NCI-H2107 treated with DMSO at 0.1 percent for 48 hours (cell line): Measurements from ENCODE around the gene CEACAM16.
"Not testable (repeated sequence)": the region's sequence is repeated elsewhere in the genome, so short reads cannot be mapped to it uniquely, and the experiment has no call there.

Experiments used
- DNase-seq: peaks from one replicate; lab custom pipeline; 2025; ENCODE audit not compliant: unreplicated experiment; lab: John Stamatoyannopoulos, UW

The CEACAM16 gene

GRCh38 chr19:44677019-44677811 lies 21.7 kb upstream of the CEACAM16 start:
- no peak for DNase-seq

DNA sequence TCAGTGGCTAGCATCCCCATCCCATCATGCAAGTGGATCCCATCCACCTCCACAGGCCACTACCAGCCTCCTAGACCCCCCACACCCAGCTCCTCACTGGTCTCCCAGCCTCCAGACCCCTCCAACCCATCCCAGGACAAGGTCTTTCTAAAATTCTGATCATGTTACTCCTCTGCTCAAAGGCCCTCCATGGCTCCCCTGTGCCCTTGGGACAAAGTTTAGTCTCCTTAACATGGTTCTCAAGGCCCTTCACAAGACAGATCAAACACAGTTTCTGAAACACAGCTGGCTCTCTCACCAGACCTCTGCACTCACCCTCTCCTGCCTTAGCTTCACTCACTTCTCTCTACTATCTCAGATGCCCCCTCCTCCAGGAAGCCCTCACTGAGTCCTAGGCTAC lies 18.4 kb upstream of the CEACAM16 start:
- no peak for DNase-seq

GRCh38 chr19:44681992-44682790 lies 16.8 kb upstream of the CEACAM16 start:
- no peak for DNase-seq

- no peak for DNase-seq
These were observed 16.1 kb upstream of the CEACAM16 start for GRCh38 chr19:44682807-44683206.

GRCh38 chr19:44683434-44684210 lies 15.3 kb upstream of the CEACAM16 start:
- DNase-seq: no peak

- not testable (repeated sequence) for DNase-seq
These were observed 14.6 kb upstream of the CEACAM16 start for GRCh38 chr19:44684396-44684795.

DNA sequence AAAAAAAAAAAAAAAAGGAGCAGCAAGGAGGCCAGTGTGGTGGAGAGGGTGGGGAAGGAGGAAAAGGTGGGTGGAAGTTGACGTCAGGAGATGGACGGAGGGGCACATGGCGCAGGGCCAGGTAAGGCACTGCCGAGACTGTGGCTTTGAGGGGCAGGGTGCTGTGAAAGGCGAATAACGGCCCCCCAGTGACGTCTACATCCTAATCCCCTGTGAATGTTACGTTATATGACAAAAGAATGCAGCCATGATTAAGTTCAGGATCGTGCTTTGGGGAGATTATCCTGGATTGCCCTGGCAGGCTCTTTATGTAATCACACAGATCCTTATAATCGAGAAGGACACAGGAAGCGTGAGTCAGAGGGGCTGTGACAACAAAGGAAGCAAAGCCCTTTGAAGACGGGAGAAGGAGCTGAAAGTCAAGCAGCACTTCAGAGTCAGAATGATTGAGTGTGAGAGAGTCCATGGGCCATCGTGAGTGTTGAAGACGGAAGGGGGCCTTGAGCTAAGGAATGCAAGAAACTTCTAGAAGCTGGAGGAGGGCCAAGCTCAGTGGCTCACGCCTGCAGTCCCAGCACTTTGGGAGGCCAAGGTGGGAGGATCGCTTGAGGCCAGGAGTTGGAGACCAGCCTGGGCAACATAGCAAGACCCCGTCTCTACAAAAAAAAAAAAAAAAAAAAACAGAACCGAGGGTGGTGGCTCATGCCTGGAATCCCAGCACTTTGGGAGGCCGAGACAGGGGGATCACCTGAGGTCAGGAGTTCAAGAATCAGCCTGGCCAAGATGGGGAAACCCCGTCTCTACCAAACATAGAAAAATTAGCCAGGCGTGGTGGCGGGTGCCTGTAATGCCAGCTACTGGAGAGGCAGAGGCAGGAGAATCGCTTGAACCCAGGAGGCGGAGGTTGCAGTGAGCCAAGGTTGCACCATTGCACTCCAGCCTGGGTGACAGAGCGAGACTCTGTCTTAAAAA lies 13.8 kb upstream of the CEACAM16 start:
- no peak for DNase-seq

DNA sequence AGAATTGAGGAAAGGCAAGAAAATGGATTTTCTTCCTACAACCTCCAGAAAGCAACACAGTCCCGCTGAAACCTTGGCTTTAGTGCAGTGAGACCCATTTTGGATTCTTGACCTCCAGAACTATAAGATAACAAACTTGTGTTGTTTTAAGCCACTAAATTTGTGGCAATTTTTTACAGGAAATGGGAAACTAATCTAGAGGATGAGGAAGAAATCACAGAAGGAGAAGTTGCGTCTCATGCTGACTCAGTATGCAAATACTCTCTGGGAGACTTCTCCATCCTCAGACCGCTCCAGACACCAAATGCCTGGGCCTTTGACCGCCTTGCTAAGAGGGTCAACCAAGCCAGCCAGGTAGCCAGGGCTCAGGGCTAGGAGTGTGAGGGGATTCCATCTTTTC lies 13.1 kb upstream of the CEACAM16 start:
- DNase-seq: no peak

DNA sequence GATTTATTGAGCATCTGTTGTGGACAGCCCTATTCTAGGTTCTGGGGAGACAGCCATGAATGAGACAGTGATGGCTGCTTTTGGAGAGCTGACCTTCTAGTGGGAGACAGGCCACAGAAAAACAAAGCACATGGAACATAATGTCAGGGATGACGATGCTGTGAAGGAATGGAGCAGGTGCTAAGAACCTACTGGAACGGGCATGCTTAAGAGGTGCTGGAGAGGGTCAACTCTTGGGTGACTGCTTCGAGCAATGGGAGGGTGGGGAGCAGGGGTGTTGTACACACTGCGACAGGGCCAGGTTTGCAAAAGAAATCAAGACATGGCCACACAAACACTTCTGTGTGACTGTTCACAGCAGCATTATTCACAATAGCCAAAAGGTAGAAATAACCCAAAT lies 12.1 kb upstream of the CEACAM16 start:
- no peak for DNase-seq

GRCh38 chr19:44687888-44688287 lies 11.1 kb upstream of the CEACAM16 start:
- no peak for DNase-seq

- no peak for DNase-seq
These were observed 9.4 kb upstream of the CEACAM16 start for GRCh38 chr19:44689290-44690130.

DNA sequence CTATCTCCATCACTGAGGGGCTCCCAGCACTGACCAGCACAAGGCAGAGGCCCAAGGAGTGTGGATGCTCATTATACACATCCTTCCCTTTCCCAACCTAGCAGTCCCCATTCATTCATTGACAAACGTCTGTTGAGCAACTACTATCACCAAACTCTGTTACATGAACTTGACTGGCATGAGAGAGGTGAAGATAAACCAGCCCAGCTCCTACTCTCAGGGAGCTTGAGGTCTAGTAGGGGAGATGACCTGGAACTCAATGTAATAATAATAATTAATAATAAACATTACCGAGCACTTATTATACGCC lies 8.9 kb upstream of the CEACAM16 start:
- no peak for DNase-seq

DNA sequence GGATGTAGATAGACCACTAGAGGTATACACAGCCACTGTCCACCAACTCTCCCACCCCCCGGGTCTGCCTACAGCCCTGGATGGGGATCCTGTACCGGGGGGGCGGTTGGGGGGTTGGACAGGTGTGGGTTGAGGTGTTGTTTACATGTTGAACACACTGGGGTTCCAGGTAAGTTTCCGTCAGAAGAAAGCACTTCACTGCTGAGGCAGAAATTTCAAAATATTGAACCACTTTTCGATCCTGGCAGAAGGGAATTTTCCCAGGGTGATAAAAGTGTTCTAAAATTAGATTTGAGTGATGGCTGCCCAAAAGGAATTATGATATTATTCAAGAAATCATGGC lies 6.6 kb upstream of the CEACAM16 start:
- DNase-seq: no peak

DNA sequence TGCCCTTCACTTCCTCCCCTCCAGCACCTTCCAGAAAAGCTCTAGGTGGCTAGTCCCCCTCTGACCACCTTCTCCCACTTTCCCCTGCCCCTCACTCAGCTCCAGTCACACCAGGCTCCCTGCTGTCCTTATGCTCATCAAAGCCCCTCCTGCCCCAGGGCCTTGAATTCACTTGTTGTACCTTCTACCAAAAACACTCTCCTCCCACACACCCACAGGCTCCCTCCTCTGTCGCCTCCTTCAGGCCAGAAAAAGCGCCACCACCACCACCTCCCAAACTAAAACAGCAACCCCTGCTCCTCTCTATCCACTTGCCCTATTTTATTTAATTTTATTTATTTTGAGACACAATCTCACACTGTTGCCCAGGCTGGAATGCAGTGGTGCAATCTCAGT lies 4.8 kb upstream of the CEACAM16 start:
- DNase-seq: no peak

GRCh38 chr19:44696939-44697669 lies 1.8 kb upstream of the CEACAM16 start:
- DNase-seq: peak; percentile 68

DNA sequence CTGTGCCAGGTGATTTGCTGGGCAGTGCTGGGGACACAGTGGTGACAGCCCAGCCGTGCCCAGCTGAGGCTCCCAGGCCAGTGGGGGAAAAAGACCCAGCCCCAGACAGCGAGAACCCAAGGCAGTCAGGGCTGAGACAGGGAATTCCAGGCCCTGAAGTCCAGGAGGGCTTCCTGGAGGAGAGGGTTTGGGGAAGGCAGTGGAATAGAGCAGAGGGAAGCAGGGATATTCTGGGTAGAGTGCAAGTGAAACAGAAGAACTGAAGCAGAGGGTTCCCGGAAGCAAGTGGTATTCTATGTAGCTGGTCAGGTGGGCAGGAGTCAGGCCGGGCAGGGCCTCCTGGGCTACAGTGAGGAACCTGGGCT lies 1.3 kb upstream of the CEACAM16 start:
- no peak for DNase-seq

DNA sequence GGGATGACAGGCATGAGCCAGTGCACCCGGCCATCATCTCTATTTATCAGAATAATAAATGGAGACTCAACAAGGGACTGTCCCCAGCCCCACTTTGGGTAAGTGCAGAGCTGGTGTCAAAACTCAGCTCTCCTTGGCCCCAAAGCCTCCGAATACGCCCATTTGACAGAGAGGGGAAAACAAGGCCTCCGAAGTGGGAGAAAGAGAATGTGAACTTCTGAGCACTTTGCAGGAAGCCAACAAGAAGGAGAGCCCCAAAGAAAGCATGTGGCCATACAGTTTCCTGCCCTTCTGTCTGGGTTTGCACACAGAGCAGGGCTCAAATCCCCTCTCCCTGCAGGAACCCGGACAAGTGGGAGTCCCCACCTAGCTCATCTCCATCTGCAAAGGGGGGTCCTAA lies 1.6 kb downstream of the CEACAM16 start:
- no peak for DNase-seq

GRCh38 chr19:44701228-44701627 lies 2.3 kb downstream of the CEACAM16 start:
- DNase-seq: no peak

GRCh38 chr19:44702551-44703176 lies 3.7 kb downstream of the CEACAM16 start:
- no peak for DNase-seq
